Measurements from ENCODE around the gene TACO1. TPM values are rescaled to one million over a fixed set of nuclear protein-coding genes. Genes with fewer than 3 reads are reported as not detected.

Gene TACO1
- total RNA-seq, 1 experiment from 2014 or later = 27.1 TPM

DNA sequence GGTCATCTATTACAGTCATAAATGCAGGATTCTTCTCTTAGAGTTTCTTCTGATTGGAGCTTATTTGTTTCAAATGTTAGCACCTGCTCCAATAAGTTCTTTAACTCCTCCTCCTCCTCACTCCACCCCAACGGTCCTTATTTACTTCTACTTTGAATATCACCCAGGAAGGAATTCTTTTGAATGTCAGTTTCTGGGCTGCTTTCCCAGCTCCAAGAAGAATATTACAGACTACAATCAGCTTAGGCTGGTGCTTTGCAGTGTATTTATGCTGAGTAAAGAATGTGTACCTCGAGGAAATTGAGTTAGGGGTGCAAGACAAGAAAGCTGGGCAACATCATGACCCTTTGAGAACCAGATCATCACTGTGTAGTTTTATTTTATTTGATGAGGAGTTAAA, 52.4 kb downstream of the TACO1 start:
- H3K9me3 ChIP-seq (ENCODE audit: insufficient read depth, low read depth) = no peaks in the 10 kb centered on the region
- DNase-seq = no peak
- H3K9me2 ChIP-seq (ENCODE audit: insufficient read depth) = no peaks in the 10 kb centered on the region
- H3K27ac ChIP-seq = no peak overlapping the region
- BruUV-seq (replicated peaks) = no TSS peak
- TF ChIP-seq, protein P1, sequence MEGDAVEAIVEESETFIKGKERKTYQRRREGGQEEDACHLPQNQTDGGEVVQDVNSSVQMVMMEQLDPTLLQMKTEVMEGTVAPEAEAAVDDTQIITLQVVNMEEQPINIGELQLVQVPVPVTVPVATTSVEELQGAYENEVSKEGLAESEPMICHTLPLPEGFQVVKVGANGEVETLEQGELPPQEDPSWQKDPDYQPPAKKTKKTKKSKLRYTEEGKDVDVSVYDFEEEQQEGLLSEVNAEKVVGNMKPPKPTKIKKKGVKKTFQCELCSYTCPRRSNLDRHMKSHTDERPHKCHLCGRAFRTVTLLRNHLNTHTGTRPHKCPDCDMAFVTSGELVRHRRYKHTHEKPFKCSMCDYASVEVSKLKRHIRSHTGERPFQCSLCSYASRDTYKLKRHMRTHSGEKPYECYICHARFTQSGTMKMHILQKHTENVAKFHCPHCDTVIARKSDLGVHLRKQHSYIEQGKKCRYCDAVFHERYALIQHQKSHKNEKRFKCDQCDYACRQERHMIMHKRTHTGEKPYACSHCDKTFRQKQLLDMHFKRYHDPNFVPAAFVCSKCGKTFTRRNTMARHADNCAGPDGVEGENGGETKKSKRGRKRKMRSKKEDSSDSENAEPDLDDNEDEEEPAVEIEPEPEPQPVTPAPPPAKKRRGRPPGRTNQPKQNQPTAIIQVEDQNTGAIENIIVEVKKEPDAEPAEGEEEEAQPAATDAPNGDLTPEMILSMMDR (conservative IDR thresholded peaks at IDR 0.05) = no peak
- no peak for TF ChIP-seq EZH2 (IDR thresholded peaks at IDR 0.05; ENCODE audit: low read depth)
- no peaks in the 10 kb centered on the region for H3F3A ChIP-seq (ENCODE audit: insufficient read depth, low read depth)
- no peaks in the 10 kb centered on the region for H3K79me2 ChIP-seq (ENCODE audit: low read depth)
- no peaks in the 10 kb centered on the region for H3K27me3 ChIP-seq (ENCODE audit: insufficient read depth, low read depth)
- H3K4me1 ChIP-seq (replicated peaks; ENCODE audit: insufficient read depth) = 0 out of 2 replicates have a peak, but pooled peaks cover 7% of the 10 kb centered on the region
- no peak overlapping the region for H3K4me3 ChIP-seq
- H2AFZ ChIP-seq = no peak overlapping the region
- H3K4me2 ChIP-seq = no peak overlapping the region
- H3K36me3 ChIP-seq (ENCODE audit: low read depth) = no peaks in the 10 kb centered on the region
- POLR2A ChIA-PET (ENCODE audit: unreplicated experiment) = no interaction called here
- CTCF ChIA-PET = no interaction called here
- no peaks in the 10 kb centered on the region for H4K20me1 ChIP-seq (ENCODE audit: insufficient read depth)
- intact Hi-C loops (cut with micrococcal nuclease; ENCODE audit: unreplicated experiment) = no loop called here

DNA sequence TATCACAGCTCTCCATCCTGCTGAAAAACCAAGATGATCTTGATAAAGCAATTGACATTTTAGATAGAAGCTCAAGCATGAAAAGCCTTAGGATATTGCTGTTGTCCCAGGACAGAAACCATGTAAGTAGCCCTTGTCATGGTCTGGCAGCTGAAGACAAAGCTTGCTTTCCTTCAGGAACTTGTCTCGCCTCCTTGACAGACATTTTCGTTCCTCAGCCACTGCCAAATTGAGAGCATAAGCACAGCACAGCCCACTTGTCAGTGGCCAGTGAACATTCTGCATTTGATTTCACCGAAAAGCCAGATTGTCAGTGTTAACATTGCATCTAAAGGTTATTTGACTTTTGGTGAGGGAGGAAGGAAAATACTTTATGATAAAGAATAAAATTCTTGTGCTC, 57.1 kb downstream of the TACO1 start:
- no peaks in the 10 kb centered on the region for H3F3A ChIP-seq (ENCODE audit: insufficient read depth, low read depth)
- no peaks in the 10 kb centered on the region for H3K27me3 ChIP-seq (ENCODE audit: insufficient read depth, low read depth)
- H3K9me3 ChIP-seq (ENCODE audit: insufficient read depth, low read depth) = no peaks in the 10 kb centered on the region
- no peaks in the 10 kb centered on the region for H3K36me3 ChIP-seq (ENCODE audit: low read depth)
- no peak for TF ChIP-seq EZH2 (IDR thresholded peaks at IDR 0.05; ENCODE audit: low read depth)
- TF ChIP-seq, protein P1 (conservative IDR thresholded peaks at IDR 0.05) = no peak
- H2AFZ ChIP-seq = no peak overlapping the region
- H3K4me3 ChIP-seq = no peak overlapping the region
- DNase-seq = no peak
- intact Hi-C loops (cut with micrococcal nuclease; ENCODE audit: unreplicated experiment) = no loop called here
- CTCF ChIA-PET = interaction anchor here (0.6 kb wide), 1 partner anchor 172 kb away, joined by 4 read pairs; no protein-coding TSS in a partner anchor
- no peak overlapping the region for H3K27ac ChIP-seq
- H4K20me1 ChIP-seq (ENCODE audit: insufficient read depth) = no peaks in the 10 kb centered on the region
- no peaks in the 10 kb centered on the region for H3K9me2 ChIP-seq (ENCODE audit: insufficient read depth)
- BruUV-seq (replicated peaks) = no TSS peak
- no peak overlapping the region for H3K4me2 ChIP-seq
- POLR2A ChIA-PET (ENCODE audit: unreplicated experiment) = no interaction called here
- H3K79me2 ChIP-seq (ENCODE audit: low read depth) = no peaks in the 10 kb centered on the region
- H3K4me1 ChIP-seq (replicated peaks; ENCODE audit: insufficient read depth) = no peaks in the 10 kb centered on the region

Other genes starting within 250 kb of the TACO1 start
- 61.6 and 71.6 TPM in 2 replicates for gene CYB561, start 154.6 kb upstream of the TACO1 start, total RNA-seq (2021)
- gene ACE, start 123.8 kb upstream of the TACO1 start, total RNA-seq (2021) = 0.76 and 1.4 TPM in 2 replicates
- gene KCNH6, start 77.5 kb upstream of the TACO1 start, total RNA-seq (2021) = not detected in 2 replicates
- 62.2 and 78.9 TPM in 2 replicates for gene DCAF7, start 50.4 kb upstream of the TACO1 start, total RNA-seq (2021)
- gene MAP3K3, start 21.5 kb downstream of the TACO1 start, total RNA-seq (2021) = 12.9 and 14.1 TPM in 2 replicates
- gene LIMD2, start 99.2 kb downstream of the TACO1 start, total RNA-seq (2021) = 1.6 and 2.7 TPM in 2 replicates
- 28.8 and 30.6 TPM in 2 replicates for gene STRADA, start 140.9 kb downstream of the TACO1 start, total RNA-seq (2021)
- 64.0 and 89.3 TPM in 2 replicates for gene CCDC47, start 172.7 kb downstream of the TACO1 start, total RNA-seq (2021)
- gene DDX42, start 173.3 kb downstream of the TACO1 start, total RNA-seq (2021) = 107 and 130 TPM in 2 replicates
- 128 and 150 TPM in 2 replicates for gene PSMC5, start 226.5 kb downstream of the TACO1 start, total RNA-seq (2021)
- gene FTSJ3, start 226.8 kb downstream of the TACO1 start, total RNA-seq (2021) = 36.9 and 44.0 TPM in 2 replicates
- gene SMARCD2, start 241.8 kb downstream of the TACO1 start, total RNA-seq (2021) = 73.6 and 98.7 TPM in 2 replicates